IMR-90 (cell line): Measurements from ENCODE around the gene TAC4. TPM values are rescaled to one million over a fixed set of nuclear protein-coding genes. Genes with fewer than 3 reads are reported as not detected.
A peak's percentile ranks its signal among the peaks of the same experiment; 100 is the strongest.

ENCODE experiments used
- ATAC-seq: fragments of 200-7000 bp; cut with Tn5 transposase; 2 replicates; pipeline ENCODE4 v1.9.1; 2020; ENCODE audit warnings: low read depth, mild to moderate bottlenecking, moderate library complexity
- BruUV-seq: library from RNA; stranded (reverse); fragments of 400-500 nt; replicated peaks from 2 replicates; lab custom pipeline; 2021; lab: Mats Ljungman, UMichigan
- CTCF ChIA-PET: fragments of 300-600 bp; formaldehyde crosslinking; extraction: SDS; loops from one replicate; lab custom pipeline; 2021; ENCODE audit warnings: antibody characterized with exemption; lab: Yijun Ruan, JAX
- POLR2A ChIA-PET: fragments of 300-600 bp; sonication (Branson Sonifier 250); formaldehyde crosslinking; loops from one replicate; lab custom pipeline; 2022; ENCODE audit warnings: antibody characterized with exemption; ENCODE audit not compliant: unreplicated experiment; lab: Charles Lee
- DNase-seq: peaks from one replicate; pipeline ENCODE4 v3.0.0; 2013
- H2AFZ ChIP-seq: replicated peaks from 2 replicates; pipeline ENCODE3; 2013; ENCODE audit warnings: low read length, mild to moderate bottlenecking; ENCODE audit not compliant: poor library complexity
- H2AK5ac ChIP-seq: 2 replicates; pipeline ENCODE4 v1.6.1; 2013; ENCODE audit warnings: low read depth, low read length, inconsistent platforms
- H2AK9ac ChIP-seq: replicated peaks from 2 replicates; pipeline ENCODE3; 2013; ENCODE audit warnings: mild to moderate bottlenecking, low read depth, low read length, moderate library complexity; ENCODE audit not compliant: poor library complexity
- H2BK120ac ChIP-seq: 2 replicates; pipeline ENCODE4 v1.6.1; 2013; ENCODE audit warnings: low read depth, low read length, inconsistent platforms
- H2BK15ac ChIP-seq: 3 replicates; pipeline ENCODE4 v1.6.1; 2013; ENCODE audit warnings: low read depth, low read length, inconsistent platforms
- H2BK20ac ChIP-seq: 2 replicates; pipeline ENCODE4 v1.6.1; 2013; ENCODE audit warnings: low read depth, mild to moderate bottlenecking, inconsistent platforms, low read length, moderate library complexity
- H2BK5ac ChIP-seq: 2 replicates; pipeline ENCODE4 v1.6.1; 2013; ENCODE audit warnings: mild to moderate bottlenecking, low read depth, low read length, inconsistent platforms; ENCODE audit not compliant: poor library complexity, severe bottlenecking
- H3K14ac ChIP-seq: replicated peaks from 2 replicates; pipeline ENCODE4 v1.6.1; 2013; ENCODE audit warnings: low read depth, low read length, inconsistent platforms
- H3K18ac ChIP-seq: 2 replicates; pipeline ENCODE4 v1.6.1; 2013; ENCODE audit warnings: low read depth, low read length, control low read depth
- H3K23ac ChIP-seq: 2 replicates; pipeline ENCODE4 v1.6.1; 2013; ENCODE audit warnings: low read depth, low read length, inconsistent platforms
- H3K27ac ChIP-seq: 2 replicates; pipeline ENCODE4 v1.5.1; 2013; ENCODE audit warnings: mild to moderate bottlenecking, control low read depth, low read length; ENCODE audit not compliant: insufficient read depth
- H3K27me3 ChIP-seq: 2 replicates; pipeline ENCODE4 v1.6.1; 2013; ENCODE audit warnings: low read length; ENCODE audit not compliant: control insufficient read depth, insufficient read depth
- H3K36me3 ChIP-seq: 2 replicates; pipeline ENCODE4 v1.6.1; 2013; ENCODE audit warnings: low read length, mixed read lengths; ENCODE audit not compliant: control insufficient read depth, insufficient read depth
- H3K4ac ChIP-seq: 2 replicates; pipeline ENCODE4 v1.6.1; 2013; ENCODE audit warnings: low read depth, low read length, inconsistent platforms
- H3K4me1 ChIP-seq: 2 replicates; pipeline ENCODE4 v1.6.1; 2013; ENCODE audit warnings: low read length, mixed read lengths; ENCODE audit not compliant: control insufficient read depth, insufficient read depth
- H3K4me2 ChIP-seq: 2 replicates; pipeline ENCODE4 v1.6.1; 2013; ENCODE audit warnings: low read depth, mild to moderate bottlenecking, control low read depth, low read length, moderate library complexity
- H3K4me3 ChIP-seq: 2 replicates; pipeline ENCODE4 v1.5.1; 2013; ENCODE audit warnings: low read depth, mild to moderate bottlenecking, control low read depth, low read length, moderate library complexity; ENCODE audit not compliant: insufficient read depth
- H3K56ac ChIP-seq: 2 replicates; pipeline ENCODE4 v1.6.1; 2013; ENCODE audit warnings: low read length, inconsistent platforms; ENCODE audit not compliant: insufficient read depth; ENCODE audit errors: extremely low read depth
- H3K79me1 ChIP-seq, 2 experiments: 2 replicates each; pipeline ENCODE4 v1.6.1; 2013; ENCODE audit warnings: low read length in 2 of 2, inconsistent platforms in 1 of 2, low read depth in 1 of 2
- H3K9ac ChIP-seq: 2 replicates; pipeline ENCODE4 v1.6.1; 2013; ENCODE audit warnings: low read depth, low read length, control low read depth
- H3K9me1 ChIP-seq: 2 replicates; pipeline ENCODE4 v1.6.1; 2013; ENCODE audit warnings: low read length, inconsistent platforms; ENCODE audit not compliant: insufficient read depth
- H3K9me3 ChIP-seq: 2 replicates; pipeline ENCODE4 v1.6.1; 2013; ENCODE audit warnings: low read length; ENCODE audit not compliant: control insufficient read depth, insufficient read depth
- H4K20me1 ChIP-seq: 2 replicates; pipeline ENCODE4 v1.6.1; 2013; ENCODE audit warnings: low read length, inconsistent platforms; ENCODE audit not compliant: insufficient read depth
- H4K5ac ChIP-seq: 2 replicates; pipeline ENCODE4 v1.6.1; 2013; ENCODE audit warnings: mild to moderate bottlenecking, low read depth, low read length, control low read depth
- H4K8ac ChIP-seq, 2 experiments: 2 replicates each; pipeline ENCODE4 v1.6.1; 2013; ENCODE audit warnings: low read depth in 2 of 2, low read length in 2 of 2, control low read depth in 1 of 2, inconsistent platforms in 1 of 2
- H4K91ac ChIP-seq: 2 replicates; pipeline ENCODE4 v1.6.1; 2013; ENCODE audit warnings: low read depth, low read length, inconsistent platforms; ENCODE audit not compliant: insufficient read depth
- BHLHE40 ChIP-seq: fragments of 150-350 bp; IDR thresholded peaks from 2 replicates; pipeline ENCODE4 v1.6.1; 2016; ENCODE audit warnings: mild to moderate bottlenecking, low read depth, low read length
- CEBPB ChIP-seq: IDR thresholded peaks from 2 replicates; pipeline ENCODE4 v1.6.1; 2012; ENCODE audit warnings: low read depth, low read length, improper control_type of control experiment
- CHD1 ChIP-seq: IDR thresholded peaks from 2 replicates; pipeline ENCODE4 v1.6.1; 2012; ENCODE audit warnings: low read depth, low read length, improper control_type of control experiment
- FOS ChIP-seq: fragments of 150-350 bp; IDR thresholded peaks from 2 replicates; pipeline ENCODE4 v1.6.1; 2016; ENCODE audit warnings: low read depth, low read length
- MAFK ChIP-seq: IDR thresholded peaks from 2 replicates; pipeline ENCODE4 v1.6.1; 2012; ENCODE audit warnings: low read depth, low read length, improper control_type of control experiment
- MAZ ChIP-seq: IDR thresholded peaks from 2 replicates; pipeline ENCODE4 v1.6.1; 2012; ENCODE audit warnings: low read depth, mild to moderate bottlenecking, low read length, improper control_type of control experiment, moderate library complexity, borderline replicate concordance
- MXI1 ChIP-seq: IDR thresholded peaks from 2 replicates; pipeline ENCODE4 v1.6.1; 2012; ENCODE audit warnings: low read depth, mild to moderate bottlenecking, low read length, moderate library complexity, borderline replicate concordance
- NFE2L2 ChIP-seq: fragments of 150-350 bp; IDR thresholded peaks from 2 replicates; pipeline ENCODE4 v1.6.1; 2016; ENCODE audit warnings: low read depth, mild to moderate bottlenecking, low read length
- POLR2A ChIP-seq: IDR thresholded peaks from 2 replicates; pipeline ENCODE4 v1.6.1; 2012; ENCODE audit warnings: mild to moderate bottlenecking, low read depth, low read length
- RAD21 ChIP-seq: IDR thresholded peaks from 2 replicates; pipeline ENCODE4 v1.6.1; 2012; ENCODE audit warnings: low read length, improper control_type of control experiment
- RCOR1 ChIP-seq: IDR thresholded peaks from 2 replicates; pipeline ENCODE4 v1.6.1; 2012; ENCODE audit warnings: mild to moderate bottlenecking, low read length, improper control_type of control experiment; ENCODE audit not compliant: insufficient replicate concordance
- RFX5 ChIP-seq: IDR thresholded peaks from 2 replicates; pipeline ENCODE4 v1.8.0; 2012; ENCODE audit warnings: low read depth, mild to moderate bottlenecking, low read length, moderate library complexity
- SMC3 ChIP-seq: fragments of 150-350 bp; IDR thresholded peaks from 2 replicates; pipeline ENCODE4 v1.6.1; 2016; ENCODE audit warnings: low read depth, mild to moderate bottlenecking, antibody characterized with exemption, low read length, moderate library complexity
- USF2 ChIP-seq: fragments of 150-350 bp; IDR thresholded peaks from 2 replicates; pipeline ENCODE4 v1.6.1; 2017; ENCODE audit warnings: mild to moderate bottlenecking, antibody characterized with exemption, low read length, low read depth
- WGBS, 2 experiments: methylation state at CpG; one replicate each; pipeline versions ENCODE4 v1.1.5 to v1.1.7; 2013; ENCODE audit warnings: missing lambda C conversion rate in 2 of 2; ENCODE audit not compliant: insufficient read length in 1 of 2; ENCODE audit errors: extremely low coverage in 2 of 2; 5-methylcytosine and 5-hydroxymethylcytosine counted together
- dilution Hi-C: fragments of 300-500 bp; cut with HindIII; formaldehyde crosslinking; loops from one replicate; pipeline ENCODE4 v1.14.3; 2018; ENCODE audit warnings: low sequenced_read_pairs; ENCODE audit not compliant: unreplicated experiment
- in situ Hi-C: fragments of 300-500 bp; cut with MboI; formaldehyde crosslinking; loops from 3 replicates; pipeline ENCODE4 v1.14.3; 2019; ENCODE audit warnings: low sequenced_read_pairs, inconsistent platforms, mixed read lengths
- intact Hi-C: fragments of 100-400 bp; cut with micrococcal nuclease; formaldehyde crosslinking; loops from 2 replicates; pipeline ENCODE4 v1.10.0; 2022
- polyA plus RNA-seq, 3 experiments: library from polyadenylated mRNA; depleted of rRNA; stranded (reverse); fragments of >200 nt; gene quantifications; 2 replicates each; pipeline ENCODE4 v1.2.3, GENCODE V29; 2012; ENCODE audit warnings: low replicate concordance in 1 of 3
- total RNA-seq: library from RNA; depleted of rRNA; stranded (reverse); fragments of >200 nt; gene quantifications from 2 replicates; pipeline ENCODE4 v1.2.3, GENCODE V29; 2012

Gene TAC4
- total and polyA plus RNA-seq, 2 of the 4 experiments (the other 2 are of a cell fraction): not detected

GRCh38 chr17:49836111-49837030 is 11.5 kb downstream of the TAC4 start:
- Histone ChIP-seq H2BK5ac (no peak overlapping the region), H3K9me1 (peaks cover 20% of the 10 kb centered on the region), H4K5ac (no peak overlapping the region), H3K4me1 (peaks cover 11% of the 10 kb centered on the region), H3K27me3 (no peaks in the 10 kb centered on the region), H3K36me3 (peaks cover 10% of the 10 kb centered on the region), H3K4me3 (no peak overlapping the region), H3K56ac (no peak overlapping the region), H4K8ac (peak overlapping the region in 1 of 2 experiments; percentile 20; a peak in 2 of 4 replicates), H2AFZ (no peak overlapping the region), H3K9ac (no peak overlapping the region), H3K4me2 (no peak overlapping the region), H3K4ac (peak overlapping the region; percentile 59; the same call in 1 of the 2 replicates), H2BK20ac (no peak overlapping the region; the same call in 1 of the 2 replicates), H3K14ac (peak overlapping the region; percentile 52), H2BK120ac (peak overlapping the region; percentile 41; the same call in 1 of the 2 replicates), H3K18ac (no peak overlapping the region), H4K20me1 (no peaks in the 10 kb centered on the region), H2AK9ac (peak overlapping the region; percentile 5), H3K9me3 (no peaks in the 10 kb centered on the region), H3K27ac (no peak overlapping the region), H3K79me1 (peaks cover 0 to 19% of the 10 kb centered on the region in 2 experiments; a peak in 1 of 4 replicates), H2BK15ac (no peak overlapping the region), H4K91ac (no peak overlapping the region), H2AK5ac (no peak overlapping the region; the same call in 1 of the 2 replicates), H3K23ac (peak overlapping the region; percentile 34; the same call in 1 of the 2 replicates)
- DNase-seq (peak; percentile 68), ATAC-seq (peak; percentile 83)
- in situ Hi-C loops: no loop called here
- no TSS peak for BruUV-seq
- ChIA-PET POLR2A (no interaction called here), CTCF (no interaction called here)
- intact Hi-C loops: no loop called here
- TF ChIP-seq CEBPB (no peak), RAD21 (no peak), RFX5 (no peak), RCOR1 (no peak), BHLHE40 (no peak), MXI1 (no peak), POLR2A (no peak), USF2 (no peak), SMC3 (no peak), CHD1 (no peak), MAZ (no peak), NFE2L2 (no peak), FOS (no peak), MAFK (no peak)
- dilution Hi-C loops: no loop called here
- no CpG with 5 or more reads among the region's 16 CpGs for WGBS, 2 experiments
